Measurements from ENCODE around the gene CBFA2T3. TPM values are rescaled to one million over a fixed set of nuclear protein-coding genes. Genes with fewer than 3 reads are reported as not detected.
A peak's percentile ranks its signal among the peaks of the same experiment; 100 is the strongest.

The CBFA2T3 gene
- 1 to 10 TPM in 3 of 4 donors, under 1 TPM in 1; 0.95 to 7.3 (median 3.3) TPM for total RNA-seq

DNA sequence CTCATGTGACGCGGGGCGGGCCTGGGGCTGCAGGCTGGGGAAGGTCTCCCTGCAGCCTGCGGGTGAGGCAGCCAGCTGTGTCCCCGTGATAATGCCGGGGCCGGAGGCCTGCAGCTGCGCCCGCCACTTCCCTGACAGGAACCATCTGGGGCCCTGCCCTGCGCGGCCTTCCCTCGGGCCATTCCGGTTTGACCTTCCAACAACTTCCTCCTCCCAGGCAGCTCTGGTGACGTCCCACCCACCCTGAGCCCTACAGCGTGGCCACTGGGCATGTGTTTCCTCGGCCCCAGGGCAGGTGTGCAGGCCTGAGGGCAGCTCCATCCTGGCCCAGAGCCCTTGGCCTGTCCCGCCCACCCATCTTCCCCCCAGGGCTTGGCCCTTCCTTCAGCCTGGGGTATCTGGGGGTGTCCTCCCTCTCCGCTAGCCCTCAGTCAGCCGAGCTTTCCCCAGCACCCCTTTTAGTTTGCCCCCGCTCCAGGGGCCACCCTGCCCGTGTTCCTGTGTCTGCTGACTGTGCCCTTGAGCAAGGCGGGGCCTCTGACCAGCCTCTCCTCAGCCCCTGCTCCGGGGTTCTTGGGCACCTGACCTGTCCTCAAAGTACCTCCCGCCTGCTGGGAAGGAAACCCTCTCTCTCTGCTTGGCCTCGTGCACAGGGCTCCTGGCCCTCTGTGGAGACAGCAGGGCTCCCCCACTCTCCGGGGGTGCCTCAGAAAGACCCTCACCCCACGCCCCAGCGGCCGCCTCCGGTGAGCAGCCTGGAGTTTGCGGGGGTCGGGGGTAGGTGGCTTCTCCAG lies at the start of gene CBFA2T3:
Gene CBFA2T3, minus strand, starts transcription at position 190 of the 794 bp plus-strand sequence. CDS start 400 bp downstream, outside the sequence.
- ATAC-seq = peak; percentile 27 to 47
- Histone ChIP-seq H3K36me3 (no peaks in the 10 kb centered on the region), H3K4me1 (no peaks in the 10 kb centered on the region), H3K9me3 (no peaks in the 10 kb centered on the region), H3K27me3 (peaks cover 0 to 35% (median 5%) of the 10 kb centered on the region in 3 donors), H3K4me3 (peak within 1 kb of the TSS in 1 of 4 donors; percentile 30), H3K27ac (no peak within 1 kb of the TSS)
- peak in 1 of 2 donors; percentile 11 for TF ChIP-seq POLR2A (IDR thresholded peaks at IDR 0.05)
- TF ChIP-seq, protein P1, sequence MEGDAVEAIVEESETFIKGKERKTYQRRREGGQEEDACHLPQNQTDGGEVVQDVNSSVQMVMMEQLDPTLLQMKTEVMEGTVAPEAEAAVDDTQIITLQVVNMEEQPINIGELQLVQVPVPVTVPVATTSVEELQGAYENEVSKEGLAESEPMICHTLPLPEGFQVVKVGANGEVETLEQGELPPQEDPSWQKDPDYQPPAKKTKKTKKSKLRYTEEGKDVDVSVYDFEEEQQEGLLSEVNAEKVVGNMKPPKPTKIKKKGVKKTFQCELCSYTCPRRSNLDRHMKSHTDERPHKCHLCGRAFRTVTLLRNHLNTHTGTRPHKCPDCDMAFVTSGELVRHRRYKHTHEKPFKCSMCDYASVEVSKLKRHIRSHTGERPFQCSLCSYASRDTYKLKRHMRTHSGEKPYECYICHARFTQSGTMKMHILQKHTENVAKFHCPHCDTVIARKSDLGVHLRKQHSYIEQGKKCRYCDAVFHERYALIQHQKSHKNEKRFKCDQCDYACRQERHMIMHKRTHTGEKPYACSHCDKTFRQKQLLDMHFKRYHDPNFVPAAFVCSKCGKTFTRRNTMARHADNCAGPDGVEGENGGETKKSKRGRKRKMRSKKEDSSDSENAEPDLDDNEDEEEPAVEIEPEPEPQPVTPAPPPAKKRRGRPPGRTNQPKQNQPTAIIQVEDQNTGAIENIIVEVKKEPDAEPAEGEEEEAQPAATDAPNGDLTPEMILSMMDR (IDR thresholded peaks at IDR 0.05 in 4 of 5, conservative IDR thresholded peaks at IDR 0.05 in 1 of 5) = no peak
- in situ Hi-C loops (cut with MboI; ENCODE audit: low sequenced_read_pairs in 4 of 4) (no loop called here), intact Hi-C loops (cut with DNase I; ENCODE audit: low total_unique reads) (no loop called here)
- DNase-seq = peak; percentile 35 to 44

DNA sequence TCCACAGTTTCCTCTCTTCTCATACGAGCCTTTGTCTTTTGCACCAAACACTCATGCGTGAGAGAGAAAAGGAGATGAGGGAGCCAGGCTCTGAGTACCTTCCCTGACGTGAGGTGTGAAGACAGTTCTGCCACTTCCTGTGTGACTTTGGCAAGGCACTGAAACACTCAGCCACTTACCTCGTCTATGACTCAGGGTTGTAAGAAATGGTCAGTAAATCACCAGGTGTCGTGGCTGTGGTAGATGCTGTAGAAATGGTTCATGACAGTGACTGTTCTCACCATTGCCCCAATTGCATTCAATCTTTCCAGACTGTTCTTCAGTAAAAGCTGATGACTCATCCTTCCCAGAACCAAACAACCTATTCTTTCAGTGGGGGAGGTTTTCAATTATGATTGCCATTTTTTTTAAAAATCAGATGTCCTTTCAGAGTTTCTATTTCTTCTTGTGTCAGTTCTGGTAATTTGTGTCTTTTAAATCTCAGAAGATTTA lies 49.2 kb upstream of the CBFA2T3 start:
- Histone ChIP-seq H3K9me3 (no peaks in the 10 kb centered on the region), H3K27ac (no peak overlapping the region), H3K4me1 (no peaks in the 10 kb centered on the region), H3K4me3 (no peak overlapping the region), H3K27me3 (peaks cover 16 to 42% (median 41%) of the 10 kb centered on the region in 3 donors), H3K36me3 (no peaks in the 10 kb centered on the region)
- no peak for TF ChIP-seq POLR2A (IDR thresholded peaks at IDR 0.05)
- TF ChIP-seq, protein P1 (IDR thresholded peaks at IDR 0.05 in 4 of 5, conservative IDR thresholded peaks at IDR 0.05 in 1 of 5) = no peak
- no peak for ATAC-seq
- intact Hi-C loops (cut with DNase I; ENCODE audit: low total_unique reads) = no loop called here
- in situ Hi-C loops (cut with MboI; ENCODE audit: low sequenced_read_pairs in 4 of 4) = no loop called here
- DNase-seq = no peak

DNA sequence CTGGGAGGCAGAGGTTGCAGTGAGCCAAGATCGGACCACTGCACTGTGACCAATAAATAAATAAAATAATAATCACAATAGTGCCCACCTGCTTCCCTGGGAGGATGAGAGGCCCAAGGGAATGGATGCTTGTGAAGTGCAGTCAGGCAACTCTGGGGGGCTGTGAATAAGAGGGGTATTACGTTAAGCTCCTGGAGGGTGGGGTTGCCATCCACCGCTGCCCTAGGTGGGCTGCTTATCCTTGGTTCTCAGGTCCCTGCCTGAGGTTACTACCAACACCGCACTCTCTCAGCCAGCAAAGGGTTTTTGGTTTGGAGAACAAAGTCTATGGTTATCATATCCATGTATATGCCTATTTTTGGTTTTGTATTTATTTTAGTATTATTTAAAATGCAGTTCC lies 48.6 kb upstream of the CBFA2T3 start:
- Histone ChIP-seq H3K4me1 (no peaks in the 10 kb centered on the region), H3K36me3 (no peaks in the 10 kb centered on the region), H3K9me3 (no peaks in the 10 kb centered on the region), H3K27me3 (peaks cover 21 to 44% (median 41%) of the 10 kb centered on the region in 3 donors), H3K27ac (no peak overlapping the region), H3K4me3 (no peak overlapping the region)
- ATAC-seq = no peak
- TF ChIP-seq, protein P1 (IDR thresholded peaks at IDR 0.05 in 4 of 5, conservative IDR thresholded peaks at IDR 0.05 in 1 of 5) = no peak
- no peak for TF ChIP-seq POLR2A (IDR thresholded peaks at IDR 0.05)
- DNase-seq = no peak
- intact Hi-C loops (cut with DNase I; ENCODE audit: low total_unique reads) = no loop called here
- in situ Hi-C loops (cut with MboI; ENCODE audit: low sequenced_read_pairs in 4 of 4) = no loop called here

DNA sequence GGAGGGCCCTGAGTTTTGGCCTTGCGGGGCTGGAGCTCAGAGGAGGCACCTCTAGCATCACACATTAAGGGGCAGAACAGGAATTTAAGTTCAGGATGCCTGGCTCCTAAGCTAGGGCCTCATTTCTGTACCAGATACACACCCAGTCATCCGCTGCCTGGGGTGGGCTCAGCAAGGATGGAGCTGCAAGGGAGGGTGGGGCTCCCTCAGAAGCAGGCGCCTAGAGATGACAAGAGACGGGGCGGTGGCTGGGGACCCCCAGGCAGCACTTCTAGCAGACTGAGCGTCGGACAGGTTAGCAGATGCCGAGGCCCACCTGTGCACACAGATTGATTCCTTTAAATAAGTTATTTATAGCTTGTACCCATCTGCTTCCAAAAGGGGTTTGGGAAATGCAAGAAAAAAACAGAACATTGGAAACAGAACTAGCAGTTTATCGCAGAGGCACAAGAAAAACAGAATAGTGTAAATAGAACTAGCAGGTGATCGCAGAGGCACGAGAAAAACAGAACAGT lies 47.6 kb upstream of the CBFA2T3 start:
- ATAC-seq = no peak
- TF ChIP-seq, protein P1 (IDR thresholded peaks at IDR 0.05 in 4 of 5, conservative IDR thresholded peaks at IDR 0.05 in 1 of 5) = no peak
- TF ChIP-seq POLR2A (IDR thresholded peaks at IDR 0.05) = no peak
- no peak overlapping the region for H3K4me3 ChIP-seq
- intact Hi-C loops (cut with DNase I; ENCODE audit: low total_unique reads) (no loop called here), in situ Hi-C loops (cut with MboI; ENCODE audit: low sequenced_read_pairs in 4 of 4) (no loop called here)
- no peaks in the 10 kb centered on the region for H3K4me1 ChIP-seq
- no peaks in the 10 kb centered on the region for H3K9me3 ChIP-seq
- no peaks in the 10 kb centered on the region for H3K36me3 ChIP-seq
- H3K27me3 ChIP-seq = peaks cover 24 to 45% (median 43%) of the 10 kb centered on the region in 3 donors
- no peak overlapping the region for H3K27ac ChIP-seq
- DNase-seq = no peak
